Activated naive CD4-positive, alpha-beta T cell (primary cell): ENCODE results near the gene COL17A1.

Source experiments
- DNase-seq, 4 experiments: peaks; one replicate each; lab custom pipeline; 2025; lab: John Stamatoyannopoulos, UW

Gene COL17A1

DNA sequence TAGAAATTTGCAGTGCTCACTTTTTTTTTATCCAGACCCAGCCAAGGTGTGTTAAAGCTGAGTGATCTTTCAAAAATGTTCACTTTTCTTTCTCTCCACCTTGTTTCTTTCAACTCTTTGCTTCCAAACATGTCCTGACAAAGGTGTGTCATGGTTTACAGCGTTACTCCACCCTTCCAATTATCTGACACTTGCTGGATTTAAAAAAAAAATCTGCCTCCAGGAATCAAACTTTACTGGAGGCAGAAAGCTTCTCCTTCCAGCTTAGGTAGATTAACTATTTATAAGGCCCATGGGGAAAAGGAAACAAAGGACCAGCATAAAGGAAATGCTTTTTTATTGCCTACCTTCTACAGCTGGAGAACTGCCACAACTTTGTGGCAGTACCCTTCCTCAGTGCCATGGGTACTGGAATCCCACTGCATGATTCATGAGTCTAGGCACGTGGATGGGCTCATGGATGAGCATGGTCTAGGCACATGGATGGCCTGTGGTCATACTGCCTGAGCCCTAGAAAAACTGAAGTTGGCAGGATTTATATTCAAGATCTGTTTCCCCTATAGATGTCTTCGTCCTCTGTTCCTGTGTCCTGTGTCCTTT is at the start of gene COL17A1:
Gene COL17A1 (minus strand): TSS at position 80 of the 600 bp plus-strand sequence. CDS start 5,207 bp downstream, outside the sequence.
- DNase-seq = no peak

DNA sequence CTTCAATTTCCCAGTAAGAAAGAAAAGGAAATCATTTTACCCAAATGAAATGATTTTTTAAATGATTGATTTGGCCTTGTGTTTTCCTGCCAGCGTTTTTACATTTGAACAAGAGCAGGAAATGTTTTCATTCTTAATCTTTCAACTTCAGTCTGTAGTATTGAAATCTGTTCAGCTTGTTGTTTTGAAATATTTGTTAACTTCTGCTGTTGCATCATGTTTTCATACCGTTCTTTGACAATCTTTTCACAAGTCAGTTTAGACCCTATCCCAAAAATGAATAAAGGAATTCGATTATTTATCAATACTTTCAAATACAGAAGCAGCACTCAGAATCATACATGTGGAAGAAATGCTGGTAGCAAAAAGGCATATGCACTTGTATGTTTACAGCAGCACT is 44.4 kb upstream of the COL17A1 start:
- DNase-seq = no peak

- DNase-seq = no peak
Measured at GRCh38 chr10:104128214-104128613, 42.5 kb upstream of the COL17A1 start.

DNA sequence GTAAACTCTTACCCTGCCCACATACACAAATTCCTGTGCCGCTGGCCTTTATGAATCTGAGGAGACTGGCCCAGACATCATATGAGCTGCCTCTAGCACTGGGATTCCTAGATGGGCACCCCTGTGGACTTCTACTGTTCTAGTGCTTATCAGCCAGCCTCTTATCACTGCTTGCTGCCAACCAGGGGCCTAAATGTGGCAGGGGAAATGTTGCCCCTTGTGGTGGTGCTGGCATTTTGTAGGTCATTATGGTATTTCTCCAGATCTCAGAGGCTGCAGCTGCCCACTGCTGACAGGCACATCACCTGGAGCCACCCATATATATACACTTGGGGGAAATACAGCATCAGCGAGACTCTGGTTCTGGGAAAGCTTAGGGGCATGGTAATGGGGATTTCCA is 41.7 kb upstream of the COL17A1 start:
- DNase-seq = no peak

- no peak for DNase-seq
Measured at GRCh38 chr10:104123397-104123796, 37.7 kb upstream of the COL17A1 start.

DNA sequence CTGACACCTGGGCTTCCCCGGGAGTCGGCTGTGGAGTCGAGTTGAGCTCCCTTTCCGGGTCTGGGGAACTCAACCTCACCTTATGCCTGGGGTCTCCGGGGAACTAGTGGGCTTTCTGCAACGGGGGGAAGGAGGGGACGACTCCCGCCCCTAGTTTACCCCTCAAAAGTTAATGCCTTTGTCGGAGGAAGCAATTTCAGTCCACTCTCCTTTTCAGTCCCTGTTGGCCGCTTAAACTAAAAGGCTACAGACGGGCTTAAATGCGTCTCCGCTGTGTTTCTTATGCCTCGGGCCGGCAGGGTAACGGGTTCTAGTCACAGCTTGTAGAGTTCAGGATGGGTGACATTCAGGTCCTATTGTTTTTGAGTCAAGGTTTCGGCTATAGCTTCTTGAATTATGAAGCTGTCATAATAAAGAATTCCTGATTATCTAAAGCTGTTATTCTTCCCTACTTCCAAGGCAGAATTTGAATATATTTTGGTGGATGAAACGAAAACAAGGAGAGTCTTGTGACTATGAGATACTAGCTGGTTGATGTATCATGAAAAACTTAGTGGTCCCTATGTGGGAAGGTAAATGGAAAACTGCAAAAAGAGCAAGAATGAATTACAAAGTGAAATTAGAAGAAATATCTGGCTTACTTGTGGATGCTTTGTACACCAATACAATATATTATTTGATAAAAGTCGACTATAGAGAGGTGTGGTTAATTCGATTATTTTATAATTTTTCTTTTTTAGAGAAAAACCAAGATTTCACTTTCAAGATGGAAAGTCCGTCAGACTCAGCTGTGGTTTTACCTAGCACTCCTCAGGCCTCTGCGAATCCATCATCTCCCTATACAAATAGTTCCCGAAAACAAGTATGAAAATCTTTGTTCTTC is 36.8 kb upstream of the COL17A1 start:
- no peak for DNase-seq

GRCh38 chr10:104121485-104122224 is 36.0 kb upstream of the COL17A1 start, which contains the start of gene SFR1:
TSS of gene SFR1 (plus strand) at chr10:104122171. CDS start at chr10:104122184, 13 bp downstream.
- DNase-seq = peak; percentile 96 to 99 (median 97)

GRCh38 chr10:104120903-104121484 is 35.3 kb upstream of the COL17A1 start:
- DNase-seq = peak; percentile 46 to 71 (median 50)

GRCh38 chr10:104120512-104120902 is 34.8 kb upstream of the COL17A1 start:
- no peak for DNase-seq

DNA sequence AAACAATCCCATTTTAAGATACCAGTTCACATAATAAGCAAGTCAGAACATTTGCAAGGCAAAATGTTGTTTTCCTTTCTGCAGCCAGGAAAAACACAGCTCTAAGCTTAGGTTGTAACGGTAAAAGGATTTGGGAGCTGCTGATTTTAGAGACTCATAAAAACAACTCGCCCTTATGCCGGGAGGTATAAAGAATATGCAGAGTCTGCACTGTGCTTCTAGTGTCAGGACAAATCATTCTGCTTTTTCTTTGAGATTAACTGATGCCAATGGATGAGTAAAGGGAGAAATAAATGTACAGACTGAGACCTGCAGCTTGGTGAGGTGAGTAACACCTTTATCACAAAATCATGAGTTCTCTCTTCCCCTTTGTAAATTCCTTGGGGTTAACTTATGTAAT is 34.3 kb upstream of the COL17A1 start:
- no peak for DNase-seq

GRCh38 chr10:104117839-104118323 is 32.2 kb upstream of the COL17A1 start:
- no peak for DNase-seq

DNA sequence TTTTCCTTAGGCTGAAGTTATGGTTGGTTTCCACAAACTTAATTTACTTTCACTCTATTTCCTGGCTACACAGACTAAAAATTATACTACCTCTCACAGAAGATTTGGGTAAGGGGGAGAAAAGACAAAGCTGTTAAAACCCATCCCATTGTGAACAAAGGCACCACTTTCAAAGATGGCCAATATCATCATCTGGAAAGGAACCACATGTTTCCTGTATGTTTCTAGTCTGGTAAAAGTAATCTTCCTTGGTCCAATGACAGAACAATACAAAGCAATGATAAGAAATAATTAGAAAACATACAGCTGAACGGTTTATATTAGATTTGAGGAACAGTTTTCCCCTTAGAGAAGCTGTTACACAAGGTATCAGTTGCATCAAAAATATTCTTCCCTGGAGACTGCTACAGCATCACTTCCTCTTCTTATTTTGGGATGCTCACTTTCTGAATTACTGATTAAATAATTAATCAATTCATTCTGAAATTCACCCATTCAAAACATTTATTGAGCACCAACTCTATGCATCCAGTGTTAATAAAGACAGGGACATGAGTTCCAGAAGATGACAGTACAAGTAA is 27.8 kb upstream of the COL17A1 start:
- DNase-seq = no peak

DNA sequence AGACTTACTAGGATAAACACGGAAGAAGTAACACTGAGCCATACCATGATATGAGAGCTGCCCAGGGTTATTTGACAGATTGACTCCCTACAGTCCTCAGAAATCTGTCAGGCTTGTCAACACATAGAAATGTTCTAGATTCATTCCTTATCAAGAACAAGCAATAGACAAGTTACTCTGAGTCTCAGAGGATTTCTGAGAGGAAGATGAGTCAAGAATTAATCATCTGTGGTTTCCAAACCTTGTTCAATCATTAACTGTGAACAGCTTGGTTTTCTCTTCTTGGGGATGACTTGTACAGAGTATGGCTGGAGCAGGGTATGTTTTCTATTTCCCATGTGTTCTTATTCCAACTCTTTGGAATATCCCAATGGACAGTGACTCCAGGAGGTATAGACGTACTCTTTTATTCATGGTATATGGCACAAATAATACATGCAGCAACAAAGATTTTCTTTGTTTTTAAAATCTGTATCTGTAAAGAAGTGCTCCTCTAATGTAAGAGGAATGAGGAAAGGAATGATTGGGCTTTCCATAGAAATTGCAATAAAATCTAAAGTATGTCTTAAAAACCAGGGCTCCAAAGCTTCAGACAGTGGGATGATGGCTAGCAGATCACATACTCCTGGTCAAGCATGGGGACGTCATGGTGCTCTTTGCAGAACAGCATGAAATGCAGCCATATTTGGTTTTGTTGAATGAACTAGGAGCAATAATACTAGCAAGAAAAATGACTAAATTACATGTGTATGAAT is 24.4 kb upstream of the COL17A1 start:
- no peak for DNase-seq

- no peak for DNase-seq
Measured at GRCh38 chr10:104104926-104105325, 19.2 kb upstream of the COL17A1 start.

DNA sequence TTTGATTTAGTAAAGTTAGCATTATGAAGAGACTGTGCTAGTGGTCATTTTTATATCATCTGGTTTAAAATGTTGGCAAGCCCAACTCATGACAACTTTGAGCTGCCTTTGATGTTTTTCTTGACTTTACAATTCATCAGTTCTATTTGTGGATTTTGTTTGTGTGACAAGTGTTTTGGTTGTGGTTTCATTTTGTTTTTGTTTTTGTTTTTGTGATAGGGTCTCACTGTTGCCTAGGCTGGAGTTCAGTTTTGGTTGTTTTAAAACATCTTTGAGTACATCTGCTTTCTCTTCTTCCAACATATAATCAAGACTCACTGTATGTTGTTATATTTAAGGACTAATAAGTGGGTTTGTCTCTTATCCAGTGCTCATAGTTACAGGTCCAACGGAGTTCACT is 18.7 kb upstream of the COL17A1 start:
- no peak for DNase-seq

GRCh38 chr10:104103956-104104355 is 18.3 kb upstream of the COL17A1 start:
- no peak for DNase-seq

DNA sequence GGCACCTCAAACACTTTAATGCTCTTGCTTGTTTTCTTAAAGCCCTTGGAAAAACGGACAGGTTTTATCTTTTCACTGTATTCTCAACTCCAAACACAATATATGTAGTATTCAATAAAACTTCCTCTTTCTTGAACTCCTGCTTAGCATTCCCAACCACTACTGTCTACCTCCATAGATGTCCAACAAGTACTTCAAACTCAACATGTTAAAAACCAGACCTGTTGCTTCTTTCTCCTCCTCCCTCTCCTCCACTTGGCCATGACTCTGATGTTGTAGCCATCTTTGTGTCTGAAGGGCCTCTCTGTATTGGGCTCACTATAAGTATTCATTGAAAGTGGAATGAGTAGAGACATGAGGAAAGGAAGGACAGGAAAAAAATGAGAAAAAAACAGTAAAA is 16.2 kb upstream of the COL17A1 start:
- DNase-seq = no peak

GRCh38 chr10:104100795-104101194 is 15.1 kb upstream of the COL17A1 start:
- DNase-seq = no peak

DNA sequence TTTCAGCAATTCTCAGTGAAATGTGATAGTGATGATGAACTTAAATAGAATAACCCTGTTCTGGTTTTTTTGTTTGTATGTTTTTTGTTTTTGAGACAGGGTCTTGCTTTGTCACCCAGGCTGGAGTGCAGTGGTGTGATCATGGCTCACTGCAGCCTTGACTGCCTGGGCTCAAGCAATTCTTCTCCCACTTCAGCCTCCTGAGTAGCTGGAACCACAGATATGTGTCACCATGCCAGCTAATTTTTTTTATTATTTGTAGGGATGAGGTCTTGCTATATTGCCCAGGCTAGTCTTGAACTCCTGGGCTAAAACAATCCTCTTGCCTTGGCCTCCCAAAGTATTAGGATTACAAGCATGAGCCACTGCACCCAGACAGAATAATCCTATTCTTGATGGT is 14.3 kb upstream of the COL17A1 start:
- no peak for DNase-seq

- no peak for DNase-seq
Measured at GRCh38 chr10:104099269-104099668, 13.6 kb upstream of the COL17A1 start.

DNA sequence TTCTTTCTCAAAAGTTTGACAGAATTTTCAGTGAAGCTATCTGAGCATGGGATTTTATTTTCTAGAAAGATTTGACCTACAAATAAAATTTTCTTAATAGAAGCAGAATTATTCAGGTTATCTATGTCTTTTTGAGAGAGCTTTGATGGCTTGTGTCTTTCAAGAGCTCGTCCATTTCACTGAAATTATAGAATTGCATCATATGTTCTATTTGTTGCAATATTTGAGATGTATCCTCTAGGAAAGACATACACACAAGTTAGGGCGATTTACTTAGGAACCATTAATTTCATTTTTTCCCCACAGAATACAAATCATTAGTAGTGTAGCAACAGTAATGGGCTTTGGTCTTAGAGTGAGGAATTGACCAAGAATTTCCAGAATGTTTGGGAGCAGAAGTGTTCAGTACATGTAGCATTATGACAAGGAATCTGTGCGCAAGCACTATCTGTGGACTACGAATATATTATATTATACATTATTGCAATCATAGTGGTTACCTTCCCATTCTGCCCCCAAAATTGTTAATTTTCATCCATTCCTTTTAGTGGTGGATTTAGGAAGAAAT is 12.8 kb upstream of the COL17A1 start:
- no peak for DNase-seq
